SH-SY5Y (cell line): Measurements from ENCODE around the gene SELENOT.

Source experiments
- GATA2 ChIP-seq: IDR thresholded peaks from 2 replicates; pipeline ENCODE4 v1.6.1; 2011; ENCODE audit warnings: mild to moderate bottlenecking, low read depth, low read length
- GATA3 ChIP-seq: IDR thresholded peaks from 2 replicates; pipeline ENCODE4 v1.6.1; 2011; ENCODE audit warnings: low read depth, mild to moderate bottlenecking, low read length, moderate library complexity

The SELENOT gene

GRCh38 chr3:150675587-150675986 is 72.5 kb downstream of the SELENOT start:
- TF ChIP-seq GATA2 (no peak), GATA3 (no peak)
